HepG2 (cell line): ENCODE results near the gene SLC35F1. TPM values are rescaled to one million over a fixed set of nuclear protein-coding genes. Genes with fewer than 3 reads are reported as not detected.

Source experiments
- ATAC-seq: fragments of 200-7000 bp; cut with Tn5 transposase; 3 replicates; pipeline ENCODE4 v1.9.1; 2020; ENCODE audit warnings: mild to moderate bottlenecking, moderate library complexity
- BruUV-seq: library from RNA; stranded (reverse); fragments of 400-500 nt; replicated peaks from 2 replicates; lab custom pipeline; 2021; lab: Mats Ljungman, UMichigan
- CTCF ChIA-PET: fragments of 300-600 bp; formaldehyde crosslinking; extraction: SDS; loops from one replicate; lab custom pipeline; 2021; ENCODE audit warnings: low total read pairs, inconsistent platforms, low intra/inter-chr PET ratio; lab: Yijun Ruan, JAX
- POLR2A ChIA-PET: fragments of 350-600 bp; sonication (Branson Sonifier 250); formaldehyde crosslinking; loops from one replicate; lab custom pipeline; 2020; ENCODE audit warnings: antibody characterized with exemption, inconsistent platforms; lab: Yijun Ruan, JAX
- DNase-seq: peaks from one replicate; pipeline ENCODE4 v3.0.0-alpha.2; 2015; ENCODE audit warnings: low spot score
- FAIRE-seq: peaks from 3 replicates; lab custom pipeline; 2011; peaks lifted over from hg19 to GRCh38; lab: Jason Lieb, UNC
- H2AFZ ChIP-seq: one replicate; pipeline ENCODE4 v1.6.1; 2011; ENCODE audit warnings: low read length, inconsistent platforms
- H3K27ac ChIP-seq: fragments of 300-600 bp; 3 replicates; pipeline ENCODE4 v1.8.0; 2011; ENCODE audit warnings: mixed run types, mild to moderate bottlenecking, mixed read lengths, low read length, inconsistent platforms; ENCODE audit not compliant: insufficient read depth; ENCODE audit errors: extremely low read length
- H3K27me3 ChIP-seq, 2 experiments: fragments of 200-600 bp in 1 of 2; 2 replicates in 1 of 2; 3 replicates in 1 of 2; pipeline versions ENCODE4 v1.6.0 to v1.8.0; 2011; ENCODE audit warnings: low read length in 2 of 2, mild to moderate bottlenecking in 2 of 2, moderate library complexity in 2 of 2, inconsistent platforms in 1 of 2; ENCODE audit not compliant: insufficient read depth in 2 of 2, control insufficient read depth in 1 of 2
- H3K36me3 ChIP-seq, 2 experiments: fragments of 200-600 bp in 1 of 2; replicated peaks in 1 of 2; 2 replicates in 1 of 2; 3 replicates in 1 of 2; pipeline versions ENCODE4 v1.5.1 to v1.8.0; 2011; ENCODE audit warnings: low read length in 2 of 2, inconsistent platforms in 1 of 2; ENCODE audit not compliant: insufficient read depth in 2 of 2, control insufficient read depth in 1 of 2
- H3K4me1 ChIP-seq: 2 replicates; pipeline ENCODE4 v1.5.1; 2012; ENCODE audit warnings: low read length, inconsistent platforms; ENCODE audit not compliant: insufficient read depth
- H3K4me2 ChIP-seq: 2 replicates; pipeline ENCODE4 v1.6.0; 2011; ENCODE audit warnings: low read depth, low read length, inconsistent platforms
- H3K4me3 ChIP-seq, 3 experiments: fragments of 200-600 bp in 1 of 3; sonication (generic), shearing (Covaris generic) in 1 of 3; replicated peaks in 1 of 3; 2 replicates each; pipeline ENCODE4 v1.5.1; 2011 to 2016; ENCODE audit warnings: low read length in 3 of 3, inconsistent platforms in 2 of 3, low read depth in 2 of 3, mild to moderate bottlenecking in 2 of 3, control low read depth in 1 of 3, mixed read lengths in 1 of 3; ENCODE audit not compliant: insufficient read depth in 1 of 3
- H3K79me2 ChIP-seq: one replicate; pipeline ENCODE4 v1.6.1; 2011; ENCODE audit warnings: low read length, inconsistent platforms; ENCODE audit not compliant: insufficient read depth
- H3K9ac ChIP-seq: 2 replicates; pipeline ENCODE4 v1.6.0; 2011; ENCODE audit warnings: mild to moderate bottlenecking, low read depth, low read length, inconsistent platforms; ENCODE audit not compliant: insufficient read depth
- H3K9me3 ChIP-seq: 2 replicates; pipeline ENCODE4 v1.5.1; 2012; ENCODE audit warnings: mild to moderate bottlenecking, low read length
- H4K20me1 ChIP-seq: 2 replicates; pipeline ENCODE4 v1.6.0; 2011; ENCODE audit warnings: inconsistent platforms, mild to moderate bottlenecking, low read length, moderate library complexity; ENCODE audit not compliant: insufficient read depth
- ATM ChIP-seq: fragments of 450-650 bp; IDR thresholded peaks from 2 replicates; pipeline ENCODE4 v1.7.1; 2017; ENCODE audit warnings: mild to moderate bottlenecking, borderline replicate concordance
- CEBPB ChIP-seq: IDR thresholded peaks from 2 replicates; pipeline ENCODE4 v1.6.1; 2011; ENCODE audit warnings: low read depth, low read length, improper control_type of control experiment, borderline replicate concordance
- CEBPG ChIP-seq: IDR thresholded peaks from 2 replicates; pipeline ENCODE4 v1.6.1; 2016
- CHD2 ChIP-seq: IDR thresholded peaks from 2 replicates; pipeline ENCODE4 v1.6.1; 2011; ENCODE audit warnings: low read depth, low read length, improper control_type of control experiment
- FOXA3 ChIP-seq: IDR thresholded peaks from 2 replicates; pipeline ENCODE4 v1.6.1; 2016; ENCODE audit warnings: missing genetic modification reagents, missing compliant biosample characterization
- HNF4A ChIP-seq: sonication (generic); formaldehyde crosslinking; IDR thresholded peaks from 2 replicates; pipeline ENCODE4 v1.4.0; 2020; ENCODE audit warnings: missing genetic modification reagents
- HNF4G ChIP-seq, 2 experiments: sonication (generic) in 1 of 2; formaldehyde crosslinking in 1 of 2; IDR thresholded peaks; 2 replicates each; pipeline versions ENCODE4 v1.4.0 to v1.6.1; 2011 to 2020; ENCODE audit warnings: borderline replicate concordance in 2 of 2, low read depth in 2 of 2, mild to moderate bottlenecking in 2 of 2, low read length in 1 of 2, missing genetic modification reagents in 1 of 2, moderate library complexity in 1 of 2
- KAT7 ChIP-seq: IDR thresholded peaks from 2 replicates; pipeline ENCODE4 v1.6.1; 2018; ENCODE audit warnings: borderline replicate concordance, missing compliant biosample characterization
- PAXIP1 ChIP-seq: sonication (generic); formaldehyde crosslinking; conservative IDR thresholded peaks from 2 replicates; pipeline ENCODE4 v1.4.0; 2020; ENCODE audit warnings: mild to moderate bottlenecking, missing genetic modification reagents, moderate library complexity
- PHF21A ChIP-seq: sonication (generic); formaldehyde crosslinking; IDR thresholded peaks from 2 replicates; pipeline ENCODE4 v1.5.0; 2020; ENCODE audit warnings: mild to moderate bottlenecking, missing genetic modification reagents
- PLRG1 ChIP-seq: fragments of 450-650 bp; conservative IDR thresholded peaks from 2 replicates; pipeline ENCODE4 v1.6.1; 2016
- RAD51 ChIP-seq: fragments of 450-650 bp; IDR thresholded peaks from 2 replicates; pipeline ENCODE4 v1.6.1; 2016; ENCODE audit warnings: borderline replicate concordance
- SMARCC2 ChIP-seq: fragments of 450-650 bp; IDR thresholded peaks from 2 replicates; pipeline ENCODE4 v1.6.1; 2017; ENCODE audit warnings: antibody characterized with exemption, mild to moderate bottlenecking
- ZNF292 ChIP-seq: sonication (generic); formaldehyde crosslinking; IDR thresholded peaks from 2 replicates; pipeline ENCODE4 v1.8.1; 2022; ENCODE audit warnings: mild to moderate bottlenecking, low read depth, missing genetic modification reagents, borderline replicate concordance
- ZNF326 ChIP-seq: sonication (generic); formaldehyde crosslinking; IDR thresholded peaks from 2 replicates; pipeline ENCODE4 v1.4.0; 2020; ENCODE audit warnings: missing genetic modification reagents, borderline replicate concordance
- ZNF839 ChIP-seq: sonication (generic); formaldehyde crosslinking; IDR thresholded peaks from 2 replicates; pipeline ENCODE4 v1.4.0; 2020; ENCODE audit warnings: missing genetic modification reagents, mild to moderate bottlenecking, borderline replicate concordance
- WGBS: methylation state at CpG from one replicate; pipeline ENCODE4 v1.1.6; 2017; ENCODE audit warnings: low lambda C conversion rate; 5-methylcytosine and 5-hydroxymethylcytosine counted together
- in situ Hi-C: cut with HindIII; loops from 2 replicates; pipeline ENCODE4 v1.10.0; 2017; ENCODE audit warnings: low pct_unique_long_range_greater_than_20kb; ENCODE audit not compliant: extremely low pct_ligation_motif_present
- intact Hi-C: fragments of 100-400 bp; cut with micrococcal nuclease; formaldehyde crosslinking; loops from one replicate; pipeline ENCODE4 v1.10.0; 2022; ENCODE audit not compliant: unreplicated experiment
- polyA plus RNA-seq, 8 experiments: library from polyadenylated mRNA; depleted of rRNA in 3 of 8; stranded (reverse) in 7 of 8; unstranded in 1 of 8; fragments of >200 nt; fragmentation: Illumina TruSeq in 4 of 8; extraction: Trizol in 4 of 8; gene quantifications; 2 replicates each; pipeline versions ENCODE4 v1.2.1 to v1.2.3, GENCODE V29; 2011 to 2016; ENCODE audit warnings: low read depth in 4 of 8, missing spikeins in 1 of 8, mixed read lengths in 1 of 8; ENCODE audit not compliant: insufficient read depth in 1 of 8
- total RNA-seq, 5 experiments: library from RNA; depleted of rRNA; stranded (reverse); fragments of >200 nt; fragmentation: Illumina TruSeq; extraction: Trizol; gene quantifications; 2 replicates each; pipeline ENCODE4 v1.2.3, GENCODE V29; 2016; ENCODE audit warnings: low read depth in 1 of 5

SLC35F1 gene
- total and polyA plus RNA-seq, 2 of the 13 experiments (the other 11 are each of a cell fraction or from before 2014, with no cell fraction given): 0.01 TPM; not detected in 1

GRCh38 chr6:118335325-118335816, 428.3 kb downstream of the SLC35F1 start:
- Histone ChIP-seq H3K9ac (no peak overlapping the region), H2AFZ (no peak overlapping the region), H3K36me3 (no peaks in the 10 kb centered on the region), H3K27ac (no peak overlapping the region), H3K4me1 (no peaks in the 10 kb centered on the region), H4K20me1 (no peaks in the 10 kb centered on the region), H3K4me2 (no peak overlapping the region), H3K9me3 (no peaks in the 10 kb centered on the region), H3K4me3 (no peak overlapping the region), H3K79me2 (no peaks in the 10 kb centered on the region), H3K27me3 (0 out of 5 replicates have a peak, but pooled peaks cover 0 to 2% of the 10 kb centered on the region in 2 experiments)
- TF ChIP-seq ZNF326 (CRISPR knock-in tag): no peak
- TF ChIP-seq CHD2: no peak
- TF ChIP-seq KAT7 (CRISPR knock-in tag): no peak
- DNase-seq: no peak
- FAIRE-seq: no peak
- ChIA-PET POLR2A (no interaction called here), CTCF (no interaction called here)
- BruUV-seq: no TSS peak
- intact Hi-C loops: no loop called here
- 83% methylated on average over 1 of the region's 1 CpG for WGBS
- ATAC-seq: no peak
- in situ Hi-C loops: no loop called here

- Histone ChIP-seq H3K36me3 (no peaks in the 10 kb centered on the region), H3K9ac (no peak overlapping the region), H3K9me3 (peaks cover 10% of the 10 kb centered on the region), H3K79me2 (no peaks in the 10 kb centered on the region), H3K4me2 (no peak overlapping the region), H3K27me3 (no peaks in the 10 kb centered on the region), H3K4me1 (no peaks in the 10 kb centered on the region), H2AFZ (no peak overlapping the region), H4K20me1 (no peaks in the 10 kb centered on the region), H3K27ac (no peak overlapping the region), H3K4me3 (no peak overlapping the region)
- 4% methylated on average over 6 of the region's 6 CpGs for WGBS
- in situ Hi-C loops: no loop called here
- FAIRE-seq (peak; percentile 86), ATAC-seq (peak; percentile 96), DNase-seq (peak; percentile 36)
- intact Hi-C loops: no loop called here
- CTCF ChIA-PET: no interaction called here
- BruUV-seq: no TSS peak
- POLR2A ChIA-PET: no interaction called here
- no peak for TF ChIP-seq RAD51
- peak; percentile 83 for TF ChIP-seq CEBPB
- TF ChIP-seq CEBPG (CRISPR knock-in tag): peak; percentile 71
- no peak for TF ChIP-seq PAXIP1 (CRISPR knock-in tag)
- TF ChIP-seq SMARCC2: no peak
- no peak for TF ChIP-seq PLRG1
- TF ChIP-seq ZNF292 (CRISPR knock-in tag): peak; percentile 28; the same call in 1 of the 2 replicates
- no peak for TF ChIP-seq ATM
- TF ChIP-seq PHF21A (CRISPR knock-in tag): 0 out of 2 replicates have a peak, but pooled peaks have one; percentile 22
- TF ChIP-seq FOXA3 (CRISPR knock-in tag): no peak
- TF ChIP-seq HNF4G (IDR thresholded peaks at IDR 0.05; ENCODE audit: borderline replicate concordance, low read depth, low read length): peak; percentile 38; the same call in 1 of the 2 replicates
- no peak for TF ChIP-seq HNF4G (CRISPR knock-in tag; IDR thresholded peaks at IDR 0.05; ENCODE audit: borderline replicate concordance, low read depth)
- peak; percentile 73 for TF ChIP-seq HNF4A (CRISPR knock-in tag)
- no peak for TF ChIP-seq ZNF839
These were observed 437.1 kb downstream of the SLC35F1 start for GRCh38 chr6:118344014-118344670.
